HG03280 (cell line): ENCODE results near the gene TUBB.
"Not testable (repeated sequence)": the region's sequence is repeated elsewhere in the genome, so short reads cannot be mapped to it uniquely, and the experiment has no call there.

Experiments
- ATAC-seq: cut with Tn5 transposase; IDR thresholded peaks from one replicate; pipeline ENCODE4 v1.9.1; 2021; ENCODE audit warnings: mild to moderate bottlenecking, moderate library complexity; ENCODE audit not compliant: unreplicated experiment

The TUBB gene

DNA sequence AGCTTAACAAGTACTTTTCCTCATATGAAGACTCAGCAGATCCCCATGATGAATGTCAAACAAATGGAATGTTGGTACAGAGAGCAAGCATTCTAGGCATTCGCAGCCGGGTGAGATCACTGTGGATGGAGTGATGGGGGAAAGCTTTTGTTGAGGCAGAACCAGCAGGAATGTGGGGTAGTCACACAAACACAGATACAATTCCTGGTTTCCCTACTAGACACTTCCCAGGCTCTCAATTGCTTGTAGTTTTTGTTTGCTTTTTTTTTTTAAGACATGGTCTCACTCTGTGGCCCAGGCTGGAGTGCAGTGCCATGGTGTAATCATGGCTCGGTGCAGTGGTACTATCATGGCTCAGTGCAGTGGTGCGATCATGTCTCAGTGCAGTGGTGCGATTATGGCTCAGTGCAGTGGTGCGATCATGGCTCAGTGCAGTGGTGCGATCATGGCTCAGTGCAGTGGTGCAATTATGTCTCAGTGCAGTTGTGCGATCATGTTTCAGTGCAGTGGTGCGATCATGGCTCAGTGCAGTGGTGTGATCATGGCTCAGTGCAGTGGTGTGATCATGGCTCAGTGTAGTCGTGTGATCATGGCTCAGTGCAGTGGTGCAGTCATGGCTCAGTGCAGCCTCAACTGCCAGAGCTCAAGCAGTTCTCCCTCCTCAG, 39.6 kb downstream of the TUBB start:
- ATAC-seq: no peak

DNA sequence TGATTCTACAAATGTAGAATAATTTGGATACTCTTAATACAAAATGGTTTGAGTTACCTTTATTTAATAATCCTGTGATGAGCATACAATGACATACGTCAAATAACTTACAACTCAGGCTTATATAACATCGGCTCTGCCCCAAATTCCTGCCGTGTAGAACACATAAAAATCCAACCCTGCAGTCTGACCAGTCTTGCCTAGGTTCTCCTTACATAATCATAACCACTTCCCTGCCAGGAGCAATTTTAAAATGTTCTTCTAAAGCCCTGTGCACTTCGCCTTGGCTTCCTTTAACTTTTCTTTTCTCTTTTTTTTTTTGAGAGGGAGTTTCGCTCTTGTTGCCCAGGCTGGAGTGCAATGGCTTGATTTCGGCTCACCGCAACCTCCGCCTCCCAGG, 40.4 kb downstream of the TUBB start:
- ATAC-seq: no peak

DNA sequence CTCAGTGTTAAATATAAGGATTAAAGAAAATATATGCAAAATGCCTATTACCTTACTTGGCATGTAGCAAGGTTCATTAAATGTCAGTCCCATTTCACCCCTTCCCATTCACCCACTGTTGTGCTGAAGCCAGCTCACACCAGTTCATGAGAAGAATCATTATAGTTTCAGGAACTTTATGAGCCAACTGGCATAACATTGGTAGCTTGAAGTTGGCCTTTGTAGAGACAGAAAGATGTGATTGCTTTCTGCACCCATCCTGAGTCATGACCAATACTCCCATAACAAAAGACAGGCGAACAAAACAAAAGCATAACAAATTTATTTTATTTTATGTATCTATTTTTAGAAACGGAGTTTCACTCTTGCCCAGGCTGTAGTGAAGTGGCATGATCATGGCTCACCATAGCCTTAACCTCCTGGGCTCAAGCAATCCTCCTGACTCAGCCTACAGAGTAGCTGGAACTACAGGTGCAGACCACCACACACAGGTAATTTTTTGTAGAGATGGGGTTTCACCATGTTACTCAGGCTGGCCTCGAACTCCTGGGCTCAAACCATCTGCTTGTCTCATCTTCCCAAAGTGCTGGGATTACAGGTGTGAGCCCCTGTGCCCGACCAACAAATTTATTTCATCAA, 41.8 kb downstream of the TUBB start:
- ATAC-seq: no peak

DNA sequence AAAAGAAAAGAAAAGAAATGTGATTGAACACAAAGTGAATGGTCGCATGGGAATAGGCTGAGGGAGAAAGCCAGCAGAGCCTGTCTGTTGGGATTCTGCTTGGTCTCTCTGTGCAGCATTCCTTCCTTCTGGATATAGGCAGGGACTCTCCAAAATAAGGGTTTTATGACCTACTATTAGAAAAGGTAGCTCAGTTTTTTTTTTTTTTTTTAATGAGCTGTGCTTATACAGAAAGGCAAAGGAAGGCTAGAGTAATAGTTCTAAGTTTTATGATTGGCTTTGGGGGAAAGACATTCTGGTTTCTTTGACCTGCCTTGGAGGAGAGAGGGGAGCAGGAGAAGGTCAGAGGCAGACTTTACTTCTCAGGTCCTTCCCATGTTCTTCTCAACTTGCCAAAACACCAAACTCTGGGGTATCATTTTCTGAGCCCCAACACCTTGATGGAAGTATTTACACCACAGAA, 43.0 kb downstream of the TUBB start:
- no peak for ATAC-seq

DNA sequence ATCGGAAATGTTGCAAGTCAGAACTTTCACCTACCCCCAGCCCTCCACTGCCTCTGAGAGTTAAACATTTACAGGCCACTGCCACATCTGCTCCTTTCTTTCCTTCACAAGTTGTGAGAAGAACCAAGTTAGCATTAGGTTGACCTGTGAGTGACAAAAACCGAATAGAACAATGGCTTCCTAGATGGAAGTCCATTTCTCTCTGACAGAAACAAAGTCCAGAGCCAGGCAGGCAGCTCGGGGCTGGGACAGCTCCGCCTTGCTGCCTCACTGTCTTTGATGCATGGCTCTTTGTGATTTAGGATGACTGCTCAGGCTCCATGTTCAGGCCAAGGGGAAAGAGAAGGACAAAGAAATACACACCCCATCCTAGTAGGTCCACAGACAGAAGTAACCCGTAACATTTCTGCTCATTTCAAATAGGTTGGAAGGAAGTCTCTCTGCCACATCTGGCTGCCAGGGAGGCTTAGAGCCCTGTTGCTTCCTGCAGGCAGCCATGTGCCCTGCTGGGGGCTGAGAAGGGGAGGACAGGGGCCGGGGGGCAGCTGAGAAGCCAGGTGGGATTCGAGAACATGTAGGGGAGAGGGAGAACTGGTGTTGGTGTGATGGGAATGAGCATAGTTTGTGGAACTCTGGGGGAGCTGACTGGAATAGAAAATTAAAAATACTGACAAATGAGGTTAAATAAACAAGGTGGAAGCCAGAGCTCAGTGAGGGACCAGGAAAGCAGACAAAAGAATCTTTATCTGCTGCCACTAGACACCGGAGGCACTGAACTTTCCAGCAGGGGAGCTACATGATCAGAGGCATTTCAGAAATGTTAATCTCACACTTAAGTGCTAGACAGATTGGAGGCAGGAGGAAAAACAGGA, 43.7 kb downstream of the TUBB start:
- ATAC-seq: no peak

DNA sequence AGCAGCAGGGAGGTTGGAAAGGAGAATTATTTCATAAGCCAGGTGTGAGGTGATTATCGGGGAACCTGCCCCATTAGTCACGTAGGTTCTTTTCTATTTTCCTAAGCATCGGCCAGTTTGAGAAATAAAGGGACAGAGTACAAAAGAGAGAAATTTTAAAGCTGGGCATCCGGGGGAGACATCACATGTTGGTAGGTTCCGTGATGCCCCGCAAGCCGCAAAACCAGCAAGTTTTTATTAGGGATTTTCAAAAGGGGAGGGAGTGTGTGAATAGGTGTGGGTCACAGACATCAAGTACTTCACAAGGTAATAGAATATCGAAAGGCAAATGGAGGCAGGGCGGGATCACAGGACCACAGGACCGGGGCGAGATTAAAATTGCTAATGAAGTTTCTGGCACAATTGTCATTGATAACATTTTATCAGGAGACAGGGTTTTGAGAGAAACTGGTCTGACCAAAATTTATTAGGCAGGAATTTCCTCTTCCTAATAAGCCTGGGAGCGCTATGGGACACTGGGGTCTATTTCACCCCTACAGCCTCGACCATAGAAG, 44.4 kb downstream of the TUBB start:
- ATAC-seq: not testable (repeated sequence)

DNA sequence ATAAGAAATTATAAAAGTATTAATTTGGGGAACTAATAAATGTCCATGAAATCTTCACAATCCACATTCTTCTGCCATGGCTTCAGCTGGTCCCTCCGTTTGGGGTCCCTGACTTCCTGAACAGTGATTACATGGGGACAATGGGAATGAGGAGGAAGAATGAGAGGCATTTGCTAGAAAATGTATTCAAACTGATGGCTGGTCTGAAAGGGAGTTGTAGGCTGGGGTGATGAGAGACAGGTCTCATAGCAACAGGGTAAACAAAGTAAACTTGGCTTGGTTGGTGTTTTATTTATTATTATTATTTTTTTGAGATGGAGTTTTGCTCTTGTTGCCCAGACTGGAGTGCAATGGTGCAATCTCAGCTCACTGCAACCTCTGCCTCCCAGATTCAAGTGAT, 45.3 kb downstream of the TUBB start:
- ATAC-seq: not testable (repeated sequence)

DNA sequence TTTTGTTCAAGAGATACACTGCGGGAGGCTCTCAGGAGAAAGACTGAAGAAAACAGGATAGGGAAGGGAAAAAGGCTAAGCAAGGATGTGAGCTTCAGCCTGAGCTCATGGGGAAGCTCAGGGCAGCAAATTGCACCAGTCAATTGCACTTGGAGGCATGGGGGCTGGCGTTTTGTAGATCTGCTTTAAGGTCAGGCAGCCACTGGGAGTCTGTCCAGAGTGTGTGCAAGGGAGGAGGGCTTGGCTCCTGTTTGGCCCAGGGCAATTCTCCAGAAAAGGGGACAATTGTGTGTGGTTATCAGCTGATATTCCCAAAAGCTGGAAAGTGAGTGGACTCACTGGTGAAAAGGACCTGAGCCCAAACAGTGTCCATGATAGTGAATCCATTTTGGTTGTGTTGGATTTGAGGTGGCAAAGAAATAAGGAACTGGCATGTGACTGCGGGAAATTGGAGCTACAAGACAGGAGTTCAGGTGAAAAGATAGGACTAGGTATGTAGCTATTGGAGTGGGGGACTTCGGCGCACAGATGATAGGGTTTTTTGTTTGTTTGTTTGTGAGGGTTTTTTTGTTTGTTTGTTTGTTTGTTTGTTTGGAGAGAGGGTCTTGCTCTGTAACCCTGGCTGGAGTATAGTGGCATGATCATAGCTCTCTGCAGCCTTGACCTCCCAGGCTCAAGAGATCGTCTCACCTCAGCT, 46.5 kb downstream of the TUBB start:
- ATAC-seq: no peak

DNA sequence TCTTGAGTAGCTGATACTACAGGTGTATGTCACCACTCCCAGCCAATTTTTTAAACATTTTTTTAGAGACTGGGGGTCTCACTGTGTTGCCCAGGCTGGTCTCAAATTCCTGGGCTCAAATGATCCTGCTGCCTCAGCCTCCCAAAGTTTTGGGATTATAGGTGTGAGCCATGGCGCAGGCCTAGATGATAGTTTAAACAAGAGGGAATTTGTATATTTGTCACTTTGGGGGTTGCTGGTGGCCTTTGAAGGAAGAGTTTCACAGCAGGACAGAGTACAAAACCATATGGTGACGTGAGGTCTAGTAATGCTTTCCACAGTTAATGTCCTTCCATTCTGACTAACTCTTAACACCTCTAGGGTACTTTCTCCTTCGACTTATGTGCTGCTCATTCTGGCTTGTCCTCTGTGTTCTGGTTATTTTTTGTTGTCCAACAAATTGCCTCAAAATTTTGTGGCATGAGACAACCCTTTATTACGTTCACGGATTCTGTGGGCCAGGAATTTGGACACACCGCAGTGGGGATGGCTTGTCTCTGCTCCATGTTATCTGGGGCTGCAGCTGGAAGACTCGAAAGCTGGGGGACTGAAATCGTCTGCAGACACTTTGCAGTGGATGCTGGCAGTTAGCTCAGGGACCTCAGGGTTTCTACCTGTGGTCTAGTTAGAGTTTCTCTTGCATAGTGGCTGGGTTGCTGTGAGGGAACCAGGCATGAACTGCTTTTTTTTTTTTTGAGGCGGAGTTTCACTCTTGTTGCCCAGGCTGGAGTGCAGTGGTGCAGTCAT, 47.2 kb downstream of the TUBB start:
- ATAC-seq: peak; percentile 62

DNA sequence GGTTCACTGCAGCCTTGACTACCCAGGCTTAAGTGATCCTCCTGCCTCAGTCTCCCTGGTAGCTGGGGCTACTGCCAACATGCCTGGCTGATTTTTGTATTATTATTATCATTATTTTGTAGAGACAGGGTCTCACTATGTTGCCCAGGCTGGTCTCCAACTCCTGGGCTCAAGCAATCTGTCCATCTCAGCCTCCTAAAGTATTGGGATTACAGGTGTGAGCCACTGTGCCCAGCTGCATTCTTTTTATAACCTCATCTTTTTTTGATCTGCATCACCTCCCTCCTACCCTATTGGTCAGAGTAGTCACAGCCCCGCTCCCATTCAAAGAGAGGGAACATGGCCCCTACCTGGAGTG, 47.8 kb downstream of the TUBB start:
- ATAC-seq: no peak

DNA sequence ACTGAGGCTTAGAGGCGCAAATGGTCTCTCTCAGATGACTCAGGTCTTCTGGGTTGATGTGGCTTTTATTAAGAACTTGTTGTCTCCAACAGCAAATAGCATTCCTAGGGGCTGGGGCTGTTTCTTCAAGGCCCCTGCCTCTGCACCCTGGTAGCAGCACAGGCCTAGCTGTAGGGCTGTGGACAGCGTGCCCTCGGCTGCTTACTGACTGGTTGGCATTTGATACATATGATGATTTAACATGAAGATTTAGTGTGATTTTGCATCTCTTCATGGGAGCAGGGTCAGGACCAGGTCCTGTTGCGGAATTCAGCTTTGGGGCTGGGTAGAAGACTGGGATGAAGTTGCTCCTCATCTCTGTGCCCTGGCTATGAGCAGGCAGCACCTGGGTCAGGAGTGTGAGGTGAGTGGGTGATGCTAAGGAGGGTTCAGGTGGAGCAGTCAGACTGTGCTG, 48.5 kb downstream of the TUBB start:
- no peak for ATAC-seq

DNA sequence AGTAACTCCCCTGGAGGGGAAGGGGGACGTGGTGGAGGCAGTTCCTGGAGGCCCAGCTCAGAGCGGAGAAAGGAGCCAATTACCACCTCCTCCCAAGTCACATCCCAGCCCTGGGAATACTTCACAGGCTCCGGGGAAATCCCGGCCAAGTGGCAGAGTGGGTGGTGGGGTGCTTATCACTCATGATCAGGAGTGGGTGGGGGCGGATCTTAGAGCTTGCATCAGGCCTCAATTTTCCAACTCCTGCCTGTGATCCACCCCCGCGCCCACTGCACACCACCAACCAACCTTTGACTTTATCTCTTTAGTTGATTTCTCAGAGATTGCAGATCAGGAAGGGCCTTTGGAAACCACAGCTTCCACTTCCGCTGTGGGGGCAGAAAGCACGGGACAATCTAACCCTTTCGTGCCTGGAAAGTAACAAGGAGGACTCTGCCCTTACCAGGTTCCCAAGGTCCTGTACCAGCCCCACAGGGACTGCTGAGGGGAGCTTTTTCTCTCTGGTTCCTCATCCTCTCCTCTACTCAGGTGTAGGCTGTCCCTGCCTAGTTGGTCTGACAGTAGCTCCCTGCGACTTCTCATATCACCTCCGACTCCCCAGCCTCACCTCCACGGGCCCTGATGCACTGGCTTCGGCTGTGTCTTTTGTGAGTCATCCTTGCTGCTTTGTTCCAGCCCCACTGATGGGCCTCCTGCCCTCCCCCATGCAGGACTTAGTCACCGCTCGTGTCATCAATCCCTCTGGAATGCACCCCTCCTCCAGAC, 49.1 kb downstream of the TUBB start:
- ATAC-seq: no peak

DNA sequence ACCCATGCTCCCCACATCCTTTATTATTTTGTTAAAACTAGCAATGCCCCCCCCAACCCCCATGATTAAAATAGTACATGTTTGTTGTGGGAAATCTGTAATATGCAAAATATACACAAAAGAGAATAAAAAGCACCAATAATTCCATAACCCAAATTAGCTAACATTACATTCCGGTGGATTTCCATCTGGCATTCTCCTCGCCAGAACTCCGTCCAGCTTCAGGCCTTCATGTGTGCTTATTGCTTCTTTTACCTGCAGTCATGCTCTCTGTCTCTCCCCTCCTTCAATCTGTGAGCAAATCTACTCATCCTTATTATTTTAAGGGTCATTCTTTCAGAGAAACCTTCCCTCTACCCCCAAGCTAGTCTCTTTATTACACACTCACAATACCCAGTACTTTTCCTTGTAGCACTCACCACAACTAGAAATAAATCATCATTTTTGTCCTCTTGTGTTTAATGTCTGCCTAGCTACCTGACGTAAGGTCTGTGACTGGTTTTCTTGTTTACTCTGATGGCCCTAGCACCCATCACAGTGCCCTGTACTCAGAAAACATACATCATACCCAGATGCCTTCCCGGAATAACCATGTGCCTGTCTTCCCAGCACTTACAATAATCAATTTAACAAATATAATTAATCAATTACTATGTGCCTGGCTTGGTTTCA, 49.8 kb downstream of the TUBB start:
- ATAC-seq: no peak

DNA sequence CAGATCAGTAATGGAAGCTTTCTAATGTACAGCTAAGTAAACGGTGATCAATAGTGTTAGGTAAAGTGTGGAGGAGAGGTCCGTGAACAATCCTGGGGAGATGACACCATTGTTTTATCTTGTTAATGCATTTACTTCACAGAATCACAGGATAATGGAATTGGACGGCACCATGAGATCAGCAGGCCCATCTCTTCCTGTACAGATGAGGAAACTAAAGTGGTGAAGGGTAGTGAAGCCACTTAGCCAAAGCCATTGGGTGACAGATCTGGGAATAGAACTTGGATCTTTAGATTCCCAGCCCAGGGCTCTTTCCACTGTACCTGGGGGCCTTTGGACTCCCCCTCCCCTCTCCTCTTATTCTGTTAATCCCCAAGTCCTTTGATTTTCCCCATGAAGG, 50.4 kb downstream of the TUBB start:
- no peak for ATAC-seq

DNA sequence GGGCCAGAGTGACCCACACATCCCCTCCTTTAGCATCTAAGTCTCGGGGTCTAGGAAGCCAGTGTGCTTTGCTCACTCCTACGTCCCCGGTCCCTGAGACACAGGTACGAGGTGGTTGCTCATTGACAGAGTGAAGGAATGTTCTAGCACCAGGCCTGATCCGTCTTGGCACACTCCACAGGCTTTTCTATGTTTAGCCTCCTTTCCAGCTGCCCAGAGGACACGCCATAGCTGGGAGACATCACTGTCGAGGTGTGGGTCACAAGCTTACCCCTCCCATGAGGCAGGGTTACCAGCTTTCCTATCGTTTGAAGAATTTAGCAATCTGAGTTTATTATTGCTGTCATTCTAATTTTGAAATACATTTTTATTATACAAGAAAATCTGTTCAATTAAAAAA, 54.5 kb downstream of the TUBB start:
- ATAC-seq: no peak
